BLaER1 treated with 17β-estradiol and CSF1 and Interleukin-3, amounts not matched to agents 10 nM and 100 nM (cell line): ENCODE data around the gene MYBPC2.
A peak's percentile ranks its signal among the peaks of the same experiment; 100 is the strongest.

ENCODE experiments used
- H3K27ac ChIP-seq, 11 experiments: shearing (Covaris generic); formaldehyde crosslinking; 2 replicates each; pipeline ENCODE4 v1.8.1; 2022
- H3K27me3 ChIP-seq, 11 experiments: shearing (Covaris generic); formaldehyde crosslinking; 2 replicates each; pipeline ENCODE4 v1.8.1; 2022
- H3K36me3 ChIP-seq, 11 experiments: shearing (Covaris generic); formaldehyde crosslinking; 2 replicates each; pipeline ENCODE4 v1.8.1; 2022
- H3K4me1 ChIP-seq, 10 experiments: shearing (Covaris generic); formaldehyde crosslinking; 2 replicates each; pipeline ENCODE4 v1.8.1; 2022
- H3K4me2 ChIP-seq, 11 experiments: shearing (Covaris generic); formaldehyde crosslinking; 2 replicates each; pipeline ENCODE4 v1.8.1; 2022
- H3K4me3 ChIP-seq, 10 experiments: shearing (Covaris generic); formaldehyde crosslinking; 2 replicates each; pipeline ENCODE4 v1.8.1; 2022
- H3K9ac ChIP-seq, 11 experiments: shearing (Covaris generic); formaldehyde crosslinking; 2 replicates each; pipeline ENCODE4 v1.8.1; 2022
- H3K9me3 ChIP-seq, 11 experiments: shearing (Covaris generic); formaldehyde crosslinking; replicated peaks in 1 of 11; 2 replicates each; pipeline ENCODE4 v1.8.1; 2022
- H4K20me1 ChIP-seq, 11 experiments: shearing (Covaris generic); formaldehyde crosslinking; 2 replicates each; pipeline ENCODE4 v1.8.1; 2022
- Cebpa-rat ChIP-seq, 11 experiments: shearing (Covaris generic); IDR thresholded peaks; 2 replicates each; pipeline ENCODE4 v1.8.1; 2022

Gene MYBPC2

DNA sequence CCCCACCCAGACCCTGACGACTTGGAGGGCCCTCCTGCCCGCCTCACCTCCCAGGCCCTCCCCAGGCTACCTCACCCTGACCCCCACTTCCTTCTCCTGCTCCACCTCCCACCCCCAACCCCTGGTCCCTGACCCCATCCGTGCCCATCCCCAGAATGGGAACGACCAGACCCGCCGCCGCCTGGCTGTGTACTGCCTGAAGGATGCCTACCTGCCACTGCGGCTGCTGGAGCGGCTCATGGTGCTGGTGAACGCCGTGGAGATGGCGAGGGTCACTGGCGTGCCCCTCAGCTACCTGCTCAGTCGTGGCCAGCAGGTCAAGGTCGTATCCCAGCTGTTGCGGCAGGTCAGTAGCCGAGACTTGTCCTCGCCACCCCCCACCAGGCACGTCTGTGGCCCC lies 25.9 kb upstream of the MYBPC2 start:
- Histone ChIP-seq H3K4me1 (peaks cover 0 to 6% (median 0%) of the 10 kb centered on the region in 10 experiments; a peak in 2 of 20 replicates), H3K27me3 (no peaks in the 10 kb centered on the region), H4K20me1 (peaks cover 0 to 13% (median 0%) of the 10 kb centered on the region in 11 experiments; a peak in 7 of 22 replicates), H3K4me3 (no peak overlapping the region), H3K9me3 (peaks cover 0 to 11% (median 1%) of the 10 kb centered on the region in 11 experiments; a peak in 12 of 22 replicates), H3K36me3 (peaks cover 54 to 100% (median 97%) of the 10 kb centered on the region in 11 experiments), H3K27ac (no peak overlapping the region), H3K4me2 (no peak overlapping the region), H3K9ac (no peak overlapping the region)
- no peak for TF ChIP-seq Cebpa-rat (IDR thresholded peaks at IDR 0.05)

DNA sequence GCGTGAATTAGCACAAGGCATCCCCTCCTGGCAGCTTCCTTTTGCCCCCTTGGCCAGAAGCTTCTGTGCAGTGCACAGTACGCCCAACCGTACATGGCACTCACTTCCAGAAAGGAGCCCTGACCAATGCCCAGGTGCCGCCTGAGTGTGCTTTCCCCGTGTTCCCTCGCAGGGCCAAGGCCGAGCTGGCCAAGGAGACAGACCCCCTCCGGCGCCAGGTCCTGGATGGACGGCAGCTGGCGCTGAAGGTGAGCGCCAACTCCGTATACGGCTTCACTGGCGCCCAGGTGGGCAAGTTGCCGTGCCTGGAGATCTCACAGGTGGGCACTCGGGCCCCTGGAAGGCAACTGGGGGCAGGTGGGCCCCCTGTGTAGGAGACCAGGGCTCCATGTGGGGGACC lies 23.3 kb upstream of the MYBPC2 start:
- peaks cover 35 to 100% (median 97%) of the 10 kb centered on the region in 11 experiments for H3K36me3 ChIP-seq
- peaks cover 0 to 20% (median 9%) of the 10 kb centered on the region in 11 experiments; a peak in 13 of 22 replicates for H3K9me3 ChIP-seq
- peak overlapping the region in 1 of 11 experiments; percentile 9; a peak in 1 of 22 replicates for H3K9ac ChIP-seq

DNA sequence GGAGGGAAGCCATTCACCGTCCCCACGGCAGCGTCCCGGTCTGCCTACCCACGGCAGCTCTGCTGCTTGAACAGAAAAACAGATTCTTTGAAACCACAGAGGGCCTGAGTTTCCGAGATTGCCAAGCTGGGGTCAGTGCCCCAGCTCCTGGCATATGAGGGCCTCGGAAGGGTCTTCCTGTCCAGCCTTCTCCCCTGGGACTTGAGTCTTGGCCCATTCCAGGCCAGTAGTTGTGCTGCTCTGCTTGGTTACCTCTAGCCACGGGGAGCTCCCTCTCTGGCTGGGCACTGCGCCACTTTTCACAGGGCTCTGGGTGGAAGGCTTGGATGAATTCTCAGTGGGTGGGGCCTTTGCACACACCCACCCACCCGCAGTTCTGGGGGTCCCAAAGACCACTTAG lies 22.6 kb upstream of the MYBPC2 start:
- Histone ChIP-seq H4K20me1 (peaks cover 0 to 7% (median 0%) of the 10 kb centered on the region in 11 experiments; a peak in 5 of 22 replicates), H3K36me3 (peaks cover 35 to 94% (median 90%) of the 10 kb centered on the region in 11 experiments), H3K4me1 (peaks cover 6 to 21% (median 19%) of the 10 kb centered on the region in 10 experiments), H3K9me3 (peaks cover 0 to 20% (median 9%) of the 10 kb centered on the region in 11 experiments; a peak in 13 of 22 replicates), H3K27ac (no peak overlapping the region), H3K9ac (no peak overlapping the region), H3K4me2 (no peak overlapping the region), H3K27me3 (no peaks in the 10 kb centered on the region), H3K4me3 (no peak overlapping the region)
- no peak for TF ChIP-seq Cebpa-rat (IDR thresholded peaks at IDR 0.05)

More for the DNA sequence above, 23.3 kb upstream of the MYBPC2 start:
- Histone ChIP-seq H3K4me2 (no peak overlapping the region), H3K27me3 (no peaks in the 10 kb centered on the region), H3K4me3 (no peak overlapping the region), H3K4me1 (peaks cover 0 to 13% (median 11%) of the 10 kb centered on the region in 10 experiments; a peak in 18 of 20 replicates), H4K20me1 (peaks cover 0 to 8% (median 0%) of the 10 kb centered on the region in 11 experiments; a peak in 5 of 22 replicates), H3K27ac (no peak overlapping the region)
- no peak for TF ChIP-seq Cebpa-rat (IDR thresholded peaks at IDR 0.05)

DNA sequence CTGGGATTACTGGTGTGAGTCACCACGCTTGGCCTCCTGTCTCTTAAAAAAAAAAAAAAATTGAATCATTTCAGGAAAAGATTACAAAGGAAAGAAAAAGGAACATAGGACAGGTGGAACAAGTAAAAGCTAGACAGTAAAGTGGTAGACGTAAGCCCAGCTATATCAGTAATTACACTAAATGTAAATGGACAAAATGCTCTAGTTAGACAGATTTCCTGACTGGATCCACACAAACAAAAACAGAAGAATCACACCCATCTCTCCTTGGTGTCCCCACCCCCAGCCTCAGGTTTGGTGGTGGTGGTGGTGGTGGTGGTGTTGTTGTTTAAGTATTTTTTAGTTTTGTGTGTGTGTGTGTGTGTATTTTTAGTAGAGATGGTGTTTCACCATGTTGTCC lies 20.3 kb upstream of the MYBPC2 start:
- Histone ChIP-seq H3K27me3 (no peaks in the 10 kb centered on the region), H3K27ac (no peak overlapping the region), H3K9me3 (peaks cover 0 to 20% (median 9%) of the 10 kb centered on the region in 11 experiments; a peak in 13 of 22 replicates), H3K4me2 (no peak overlapping the region), H4K20me1 (peaks cover 0 to 13% (median 0%) of the 10 kb centered on the region in 11 experiments; a peak in 4 of 22 replicates), H3K4me3 (no peak overlapping the region), H3K36me3 (peaks cover 30 to 71% (median 68%) of the 10 kb centered on the region in 11 experiments), H3K4me1 (peaks cover 27 to 42% (median 40%) of the 10 kb centered on the region in 10 experiments), H3K9ac (no peak overlapping the region)
- TF ChIP-seq Cebpa-rat (IDR thresholded peaks at IDR 0.05), result no peak

DNA sequence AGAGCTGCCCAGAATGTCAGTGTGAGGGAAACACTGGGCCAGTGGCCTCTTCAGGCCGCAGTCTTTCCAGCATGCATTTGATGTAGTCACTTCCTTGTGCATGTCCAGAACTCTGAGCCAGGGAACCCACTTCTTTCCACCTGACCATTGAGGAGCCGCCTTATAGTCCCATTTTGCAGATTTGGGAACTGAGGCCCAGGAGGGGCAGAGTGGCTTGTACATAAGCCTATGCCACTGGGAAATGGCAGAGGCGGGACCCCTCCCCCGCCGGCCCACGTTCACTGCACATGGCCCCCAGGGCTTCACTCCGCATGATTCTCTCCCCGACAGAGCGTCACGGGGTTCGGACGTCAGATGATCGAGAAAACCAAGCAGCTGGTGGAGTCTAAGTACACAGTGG lies 19.6 kb upstream of the MYBPC2 start:
- Histone ChIP-seq H3K9ac (no peak overlapping the region), H3K27ac (0 out of 22 replicates have a peak overlapping the region, but pooled peaks of 1 of the 11 experiments have one; percentile 94), H4K20me1 (peaks cover 0 to 13% (median 0%) of the 10 kb centered on the region in 11 experiments; a peak in 4 of 22 replicates), H3K36me3 (peaks cover 30 to 64% (median 62%) of the 10 kb centered on the region in 11 experiments), H3K9me3 (peaks cover 0 to 20% (median 9%) of the 10 kb centered on the region in 11 experiments; a peak in 13 of 22 replicates), H3K4me1 (peaks cover 31 to 48% (median 46%) of the 10 kb centered on the region in 10 experiments), H3K4me2 (no peak overlapping the region), H3K4me3 (no peak overlapping the region), H3K27me3 (no peaks in the 10 kb centered on the region)
- no peak for TF ChIP-seq Cebpa-rat (IDR thresholded peaks at IDR 0.05)

DNA sequence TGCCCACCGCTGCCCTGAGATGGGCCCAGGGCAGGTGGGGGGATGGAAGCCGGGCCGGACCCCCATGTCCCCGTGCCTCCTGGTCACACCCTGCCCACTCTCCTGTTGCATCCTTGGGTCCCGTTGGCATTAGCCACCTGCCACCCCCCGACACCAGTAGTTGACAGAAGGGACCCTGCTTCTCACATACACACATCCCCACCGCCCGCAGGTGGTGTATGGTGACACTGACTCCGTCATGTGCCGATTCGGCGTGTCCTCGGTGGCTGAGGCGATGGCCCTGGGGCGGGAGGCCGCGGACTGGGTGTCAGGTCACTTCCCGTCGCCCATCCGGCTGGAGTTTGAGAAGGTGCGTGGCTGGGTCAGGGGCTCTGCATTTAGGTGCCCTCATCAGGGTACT lies 19.2 kb upstream of the MYBPC2 start:
- TF ChIP-seq Cebpa-rat (IDR thresholded peaks at IDR 0.05), result no peak
- Histone ChIP-seq H3K27ac (peak overlapping the region in 4 of 11 experiments; percentile 93 to 97 (median 94); a peak in 6 of 22 replicates), H3K27me3 (no peaks in the 10 kb centered on the region), H3K9ac (peak overlapping the region in 2 of 11 experiments; percentile 82 to 84; a peak in 2 of 22 replicates), H3K4me2 (peak overlapping the region in 5 of 11 experiments; percentile 78 to 96 (median 88); a peak in 5 of 22 replicates), H3K4me3 (no peak overlapping the region), H3K9me3 (peaks cover 0 to 20% (median 9%) of the 10 kb centered on the region in 11 experiments; a peak in 13 of 22 replicates), H3K36me3 (peaks cover 26 to 60% (median 57%) of the 10 kb centered on the region in 11 experiments), H3K4me1 (peaks cover 36 to 52% (median 50%) of the 10 kb centered on the region in 10 experiments), H4K20me1 (peaks cover 0 to 13% (median 0%) of the 10 kb centered on the region in 11 experiments; a peak in 4 of 22 replicates)

DNA sequence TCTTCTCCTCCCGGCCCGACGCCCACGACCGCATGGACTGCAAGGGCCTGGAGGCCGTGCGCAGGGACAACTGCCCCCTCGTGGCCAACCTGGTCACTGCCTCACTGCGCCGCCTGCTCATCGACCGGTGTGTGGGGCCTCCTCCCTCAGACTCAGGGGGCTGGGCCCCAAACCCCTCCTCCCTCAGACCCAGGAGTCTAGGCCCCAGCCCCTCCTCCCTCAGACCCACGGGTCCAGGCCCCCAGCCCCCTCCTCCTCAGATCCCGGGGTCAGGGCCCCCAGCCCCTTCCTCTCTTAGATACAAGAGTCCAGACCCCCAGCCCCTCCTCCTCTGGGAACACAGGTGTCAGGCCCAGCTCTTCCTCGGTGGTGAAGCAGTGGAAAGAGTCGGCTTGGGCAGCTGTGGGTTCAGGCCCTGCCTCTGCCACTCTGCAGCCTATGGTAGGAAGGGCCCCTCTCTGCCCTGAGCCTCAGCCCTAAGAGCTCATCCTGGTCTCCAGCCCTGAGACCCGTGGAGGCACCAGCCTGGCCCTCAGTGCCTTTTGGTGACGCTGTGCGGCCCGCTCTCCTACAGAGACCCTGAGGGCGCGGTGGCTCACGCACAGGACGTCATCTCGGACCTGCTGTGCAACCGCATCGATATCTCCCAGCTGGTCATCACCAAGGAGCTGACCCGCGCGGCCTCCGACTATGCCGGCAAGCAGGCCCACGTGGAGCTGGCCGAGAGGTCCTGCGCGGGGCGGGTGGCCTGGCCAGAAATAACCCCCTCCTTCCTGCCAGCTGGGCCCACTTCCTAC lies 17.6 kb upstream of the MYBPC2 start:
- Histone ChIP-seq H3K9ac (peak overlapping the region; percentile 51 to 86 (median 81); a peak in 21 of 22 replicates), H3K4me2 (peak overlapping the region; percentile 78 to 96 (median 90)), H3K36me3 (peaks cover 11 to 45% (median 42%) of the 10 kb centered on the region in 11 experiments; a peak in 21 of 22 replicates), H3K9me3 (peaks cover 0 to 20% (median 9%) of the 10 kb centered on the region in 11 experiments; a peak in 13 of 22 replicates), H3K4me3 (peak overlapping the region in 6 of 10 experiments; percentile 21 to 54 (median 38); a peak in 8 of 20 replicates), H3K27ac (peak overlapping the region; percentile 48 to 97 (median 91); a peak in 21 of 22 replicates), H4K20me1 (peaks cover 0 to 13% (median 0%) of the 10 kb centered on the region in 11 experiments; a peak in 4 of 22 replicates), H3K27me3 (peaks cover 0 to 7% (median 0%) of the 10 kb centered on the region in 11 experiments; a peak in 1 of 22 replicates), H3K4me1 (peaks cover 51 to 68% (median 66%) of the 10 kb centered on the region in 10 experiments)
- no peak for TF ChIP-seq Cebpa-rat (IDR thresholded peaks at IDR 0.05)

DNA sequence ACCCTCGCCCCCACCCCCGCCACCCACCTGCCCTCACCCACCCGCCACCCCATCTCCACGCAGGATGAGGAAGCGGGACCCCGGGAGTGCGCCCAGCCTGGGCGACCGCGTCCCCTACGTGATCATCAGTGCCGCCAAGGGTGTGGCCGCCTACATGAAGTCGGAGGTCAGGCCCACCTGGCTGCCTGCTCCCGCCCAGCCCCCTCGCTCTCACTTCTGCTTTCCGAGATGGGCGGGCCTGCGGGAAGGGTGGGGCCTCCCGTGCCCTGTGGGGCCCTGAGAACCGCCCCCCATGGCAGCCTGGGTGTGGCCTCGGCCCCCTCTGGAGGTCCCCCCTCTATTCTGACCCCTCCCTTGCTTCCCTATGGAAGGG lies 17.0 kb upstream of the MYBPC2 start:
- TF ChIP-seq Cebpa-rat (IDR thresholded peaks at IDR 0.05), result no peak
- Histone ChIP-seq H3K27ac (peak overlapping the region in 10 of 11 experiments; percentile 49 to 97 (median 92); a peak in 20 of 22 replicates), H3K27me3 (peaks cover 0 to 7% (median 0%) of the 10 kb centered on the region in 11 experiments; a peak in 1 of 22 replicates), H3K36me3 (peaks cover 5 to 39% (median 36%) of the 10 kb centered on the region in 11 experiments; a peak in 21 of 22 replicates), H3K4me1 (peaks cover 51 to 73% (median 71%) of the 10 kb centered on the region in 10 experiments), H3K9me3 (peaks cover 0 to 20% (median 9%) of the 10 kb centered on the region in 11 experiments; a peak in 13 of 22 replicates), H4K20me1 (peaks cover 0 to 13% (median 0%) of the 10 kb centered on the region in 11 experiments; a peak in 4 of 22 replicates), H3K4me2 (peak overlapping the region; percentile 78 to 96 (median 90)), H3K9ac (peak overlapping the region in 10 of 11 experiments; percentile 35 to 86 (median 82); a peak in 19 of 22 replicates), H3K4me3 (peak overlapping the region in 5 of 10 experiments; percentile 25 to 54 (median 33); a peak in 7 of 20 replicates)
